ENCODE measurements around the gene ATXN2. TPM values are rescaled to one million over a fixed set of nuclear protein-coding genes. Genes with fewer than 3 reads are reported as not detected.

Gene ATXN2
- total RNA-seq, 1 experiment from 2014 or later = 17.2 TPM

GRCh38 chr12:111458546-111459172 is 140.5 kb downstream of the ATXN2 start:
- Histone ChIP-seq H3K27ac (ENCODE audit: low read length) (no peak overlapping the region), H2AFZ (ENCODE audit: low read length) (no peak overlapping the region), H3K4me1 (ENCODE audit: insufficient read depth, low read length) (no peaks in the 10 kb centered on the region), H3K4me2 (ENCODE audit: low read length) (no peak overlapping the region), H3K36me3 (ENCODE audit: low read depth, low read length) (peaks cover 33% of the 10 kb centered on the region), H3K9me2 (replicated peaks; ENCODE audit: low read length) (no peaks in the 10 kb centered on the region), H4K20me1 (ENCODE audit: low read length) (no peaks in the 10 kb centered on the region), H3K79me2 (ENCODE audit: low read length) (no peaks in the 10 kb centered on the region), H3K4me3 (ENCODE audit: low read length) (no peak overlapping the region), H3F3A (ENCODE audit: low read length, unreplicated experiment) (no peaks in the 10 kb centered on the region), H3K9me3 (ENCODE audit: low read length) (no peaks in the 10 kb centered on the region), H3K9ac (ENCODE audit: low read length) (no peak overlapping the region), H3K27me3 (ENCODE audit: low read length) (no peaks in the 10 kb centered on the region)
- POLR2A ChIA-PET (ENCODE audit: unreplicated experiment) = no interaction called here
- intact Hi-C loops (cut with micrococcal nuclease) = no loop called here
- TF ChIP-seq EZH2phosphoT487 (IDR thresholded peaks at IDR 0.05; ENCODE audit: borderline replicate concordance, low read length) (no peak), EZH2 (IDR thresholded peaks at IDR 0.05; ENCODE audit: low read length, unreplicated experiment) (no peak)
- TF ChIP-seq, protein P1, sequence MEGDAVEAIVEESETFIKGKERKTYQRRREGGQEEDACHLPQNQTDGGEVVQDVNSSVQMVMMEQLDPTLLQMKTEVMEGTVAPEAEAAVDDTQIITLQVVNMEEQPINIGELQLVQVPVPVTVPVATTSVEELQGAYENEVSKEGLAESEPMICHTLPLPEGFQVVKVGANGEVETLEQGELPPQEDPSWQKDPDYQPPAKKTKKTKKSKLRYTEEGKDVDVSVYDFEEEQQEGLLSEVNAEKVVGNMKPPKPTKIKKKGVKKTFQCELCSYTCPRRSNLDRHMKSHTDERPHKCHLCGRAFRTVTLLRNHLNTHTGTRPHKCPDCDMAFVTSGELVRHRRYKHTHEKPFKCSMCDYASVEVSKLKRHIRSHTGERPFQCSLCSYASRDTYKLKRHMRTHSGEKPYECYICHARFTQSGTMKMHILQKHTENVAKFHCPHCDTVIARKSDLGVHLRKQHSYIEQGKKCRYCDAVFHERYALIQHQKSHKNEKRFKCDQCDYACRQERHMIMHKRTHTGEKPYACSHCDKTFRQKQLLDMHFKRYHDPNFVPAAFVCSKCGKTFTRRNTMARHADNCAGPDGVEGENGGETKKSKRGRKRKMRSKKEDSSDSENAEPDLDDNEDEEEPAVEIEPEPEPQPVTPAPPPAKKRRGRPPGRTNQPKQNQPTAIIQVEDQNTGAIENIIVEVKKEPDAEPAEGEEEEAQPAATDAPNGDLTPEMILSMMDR (conservative IDR thresholded peaks at IDR 0.05; ENCODE audit: low read depth, low read length) = no peak
- ATAC-seq = no peak
- DNase-seq = no peak
- CTCF ChIA-PET = no interaction called here
- BruUV-seq (replicated peaks) = no TSS peak

- no peak for DNase-seq
- Histone ChIP-seq H3K9ac (ENCODE audit: low read length) (no peak overlapping the region), H3K9me3 (ENCODE audit: low read length) (no peaks in the 10 kb centered on the region), H3K4me3 (ENCODE audit: low read length) (no peak overlapping the region), H4K20me1 (ENCODE audit: low read length) (no peaks in the 10 kb centered on the region), H3K9me2 (replicated peaks; ENCODE audit: low read length) (no peaks in the 10 kb centered on the region), H3K4me1 (ENCODE audit: insufficient read depth, low read length) (no peaks in the 10 kb centered on the region), H3F3A (ENCODE audit: low read length, unreplicated experiment) (no peaks in the 10 kb centered on the region), H3K27ac (ENCODE audit: low read length) (no peak overlapping the region), H3K4me2 (ENCODE audit: low read length) (no peak overlapping the region), H3K27me3 (ENCODE audit: low read length) (no peaks in the 10 kb centered on the region), H3K79me2 (ENCODE audit: low read length) (no peaks in the 10 kb centered on the region), H2AFZ (ENCODE audit: low read length) (no peak overlapping the region), H3K36me3 (ENCODE audit: low read depth, low read length) (peaks cover 33% of the 10 kb centered on the region)
- CTCF ChIA-PET = interaction anchor here (0.8 kb wide), 1 partner anchor 25 kb away, joined by 3 read pairs; no protein-coding TSS in a partner anchor
- TF ChIP-seq EZH2 (IDR thresholded peaks at IDR 0.05; ENCODE audit: low read length, unreplicated experiment) (no peak), EZH2phosphoT487 (IDR thresholded peaks at IDR 0.05; ENCODE audit: borderline replicate concordance, low read length) (no peak)
- TF ChIP-seq, protein P1 (conservative IDR thresholded peaks at IDR 0.05; ENCODE audit: low read depth, low read length) = no peak
- POLR2A ChIA-PET (ENCODE audit: unreplicated experiment) = interaction anchor here (0.5 kb wide), 1 partner anchor 94 kb away, joined by 3 read pairs; no protein-coding TSS in a partner anchor
- intact Hi-C loops (cut with micrococcal nuclease) = no loop called here
- no peak for ATAC-seq
- BruUV-seq (replicated peaks) = no TSS peak
These were observed 141.5 kb downstream of the ATXN2 start for GRCh38 chr12:111457577-111457976.

DNA sequence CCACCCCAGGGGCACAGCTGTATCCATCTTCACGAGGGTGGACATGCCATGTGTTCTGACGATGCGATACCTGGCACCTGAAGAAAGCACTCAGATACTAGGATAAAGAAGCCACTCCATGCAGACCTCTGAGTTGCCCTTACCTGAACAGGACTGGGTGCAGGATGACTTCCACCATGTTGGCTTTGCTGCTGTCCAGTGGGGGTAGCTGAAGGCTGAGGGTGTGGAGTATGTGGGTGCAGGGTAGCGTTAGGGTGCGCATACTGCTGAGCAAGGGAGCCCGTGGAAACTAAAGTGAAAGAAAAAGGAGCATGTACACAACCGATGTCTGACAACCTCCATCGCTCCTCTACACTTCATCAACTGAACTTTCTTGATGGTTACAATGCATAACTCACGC is 142.0 kb downstream of the ATXN2 start:
- Histone ChIP-seq H3K4me1 (ENCODE audit: insufficient read depth, low read length) (no peaks in the 10 kb centered on the region), H3K36me3 (ENCODE audit: low read depth, low read length) (peaks cover 31% of the 10 kb centered on the region), H3K79me2 (ENCODE audit: low read length) (no peaks in the 10 kb centered on the region), H3K9me2 (replicated peaks; ENCODE audit: low read length) (no peaks in the 10 kb centered on the region), H3K9ac (ENCODE audit: low read length) (no peak overlapping the region), H3K27me3 (ENCODE audit: low read length) (no peaks in the 10 kb centered on the region), H4K20me1 (ENCODE audit: low read length) (no peaks in the 10 kb centered on the region), H3K4me2 (ENCODE audit: low read length) (no peak overlapping the region), H3K4me3 (ENCODE audit: low read length) (no peak overlapping the region), H3F3A (ENCODE audit: low read length, unreplicated experiment) (no peaks in the 10 kb centered on the region), H2AFZ (ENCODE audit: low read length) (no peak overlapping the region), H3K9me3 (ENCODE audit: low read length) (no peaks in the 10 kb centered on the region), H3K27ac (ENCODE audit: low read length) (no peak overlapping the region)
- CTCF ChIA-PET = no interaction called here
- POLR2A ChIA-PET (ENCODE audit: unreplicated experiment) = interaction anchor here (0.5 kb wide), 1 partner anchor 95 kb away, joined by 3 read pairs; no protein-coding TSS in a partner anchor
- TF ChIP-seq, protein P1 (conservative IDR thresholded peaks at IDR 0.05; ENCODE audit: low read depth, low read length) = no peak
- no peak for TF ChIP-seq EZH2 (IDR thresholded peaks at IDR 0.05; ENCODE audit: low read length, unreplicated experiment)
- TF ChIP-seq EZH2phosphoT487 (IDR thresholded peaks at IDR 0.05; ENCODE audit: borderline replicate concordance, low read length) = no peak
- no peak for ATAC-seq
- no peak for DNase-seq
- no TSS peak for BruUV-seq (replicated peaks)
- intact Hi-C loops (cut with micrococcal nuclease) = no loop called here
